ENCODE measurements around the gene LRRC14B.
"Not testable (repeated sequence)": the region's sequence is repeated elsewhere in the genome, so short reads cannot be mapped to it uniquely, and the experiment has no call there.

DNA sequence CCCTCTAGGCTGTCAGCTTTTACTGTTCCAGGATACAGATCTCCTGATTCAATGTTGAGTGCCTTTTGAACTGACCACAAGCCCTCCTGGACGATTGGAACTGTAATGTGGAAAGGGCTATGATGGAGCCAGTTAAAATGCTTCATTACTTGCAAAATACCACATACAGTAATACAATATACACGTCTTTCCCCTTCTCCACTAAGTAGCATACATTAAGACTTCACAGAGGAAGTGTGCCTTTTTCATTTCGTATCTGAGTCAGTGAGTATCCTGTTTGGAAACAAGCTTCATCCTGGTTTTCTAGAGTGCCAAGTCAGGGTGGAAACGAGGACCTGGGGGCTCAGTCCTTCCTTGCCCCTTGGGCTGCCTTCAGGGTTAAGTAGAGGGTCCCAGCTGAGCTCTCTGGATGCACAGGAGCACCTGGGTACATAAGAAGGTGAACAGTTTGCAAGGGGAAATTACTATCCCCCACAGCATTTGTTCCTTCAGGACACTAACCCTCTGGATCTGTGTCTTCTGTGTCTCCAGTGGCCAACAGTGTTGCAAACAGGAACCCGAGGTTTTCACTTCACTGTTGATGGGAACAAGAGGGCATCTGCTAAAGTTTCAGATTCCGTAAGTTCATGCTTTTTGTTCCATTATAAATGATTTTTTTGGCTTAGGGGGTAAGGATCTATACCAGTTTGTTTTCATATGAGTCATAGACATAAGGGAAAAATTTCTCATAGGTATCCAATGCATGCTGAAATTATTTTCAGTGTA, 31.8 kb downstream of the LRRC14B start:
- TF ChIP-seq, protein P1, sequence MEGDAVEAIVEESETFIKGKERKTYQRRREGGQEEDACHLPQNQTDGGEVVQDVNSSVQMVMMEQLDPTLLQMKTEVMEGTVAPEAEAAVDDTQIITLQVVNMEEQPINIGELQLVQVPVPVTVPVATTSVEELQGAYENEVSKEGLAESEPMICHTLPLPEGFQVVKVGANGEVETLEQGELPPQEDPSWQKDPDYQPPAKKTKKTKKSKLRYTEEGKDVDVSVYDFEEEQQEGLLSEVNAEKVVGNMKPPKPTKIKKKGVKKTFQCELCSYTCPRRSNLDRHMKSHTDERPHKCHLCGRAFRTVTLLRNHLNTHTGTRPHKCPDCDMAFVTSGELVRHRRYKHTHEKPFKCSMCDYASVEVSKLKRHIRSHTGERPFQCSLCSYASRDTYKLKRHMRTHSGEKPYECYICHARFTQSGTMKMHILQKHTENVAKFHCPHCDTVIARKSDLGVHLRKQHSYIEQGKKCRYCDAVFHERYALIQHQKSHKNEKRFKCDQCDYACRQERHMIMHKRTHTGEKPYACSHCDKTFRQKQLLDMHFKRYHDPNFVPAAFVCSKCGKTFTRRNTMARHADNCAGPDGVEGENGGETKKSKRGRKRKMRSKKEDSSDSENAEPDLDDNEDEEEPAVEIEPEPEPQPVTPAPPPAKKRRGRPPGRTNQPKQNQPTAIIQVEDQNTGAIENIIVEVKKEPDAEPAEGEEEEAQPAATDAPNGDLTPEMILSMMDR (IDR thresholded peaks at IDR 0.05) = not testable (repeated sequence)
- not testable (repeated sequence) for TF ChIP-seq POLR2A (IDR thresholded peaks at IDR 0.05)

Measured in thyroid gland (tissue), 4 donors.